ENCODE measurements around the gene SLC9A4.

The SLC9A4 gene

GRCh38 chr2:102485147-102485785, 12.2 kb downstream of the SLC9A4 start:
- Histone ChIP-seq H3K36me3 (ENCODE audit: control insufficient read depth in 1 of 2, insufficient read depth in 2 of 2, low read length in 2 of 2) (no peaks in the 10 kb centered on the region), H3K9me3 (ENCODE audit: control insufficient read depth in 1 of 2, low read length in 2 of 2) (no peaks in the 10 kb centered on the region), H3K27me3 (ENCODE audit: low read depth, low read length) (no peaks in the 10 kb centered on the region), H3K27ac (ENCODE audit: low read length) (no peak overlapping the region), H3K4me3 (ENCODE audit: low read depth in 1 of 2, low read length in 2 of 2) (no peak overlapping the region), H3K4me1 (ENCODE audit: control insufficient read depth in 1 of 2, insufficient read depth in 2 of 2, low read length in 2 of 2) (no peaks in the 10 kb centered on the region)

GRCh38 chr2:102486941-102487702, 14.1 kb downstream of the SLC9A4 start:
- H3K9me3 ChIP-seq (ENCODE audit: control insufficient read depth in 1 of 2, low read length in 2 of 2) = no peaks in the 10 kb centered on the region
- H3K4me1 ChIP-seq (ENCODE audit: control insufficient read depth in 1 of 2, insufficient read depth in 2 of 2, low read length in 2 of 2) = no peaks in the 10 kb centered on the region
- H3K36me3 ChIP-seq (ENCODE audit: control insufficient read depth in 1 of 2, insufficient read depth in 2 of 2, low read length in 2 of 2) = no peaks in the 10 kb centered on the region
- H3K4me3 ChIP-seq (ENCODE audit: low read depth in 1 of 2, low read length in 2 of 2) = no peak overlapping the region
- H3K27me3 ChIP-seq (ENCODE audit: low read depth, low read length) = no peaks in the 10 kb centered on the region
- no peak overlapping the region for H3K27ac ChIP-seq (ENCODE audit: low read length)

- Histone ChIP-seq H3K36me3 (ENCODE audit: control insufficient read depth in 1 of 2, insufficient read depth in 2 of 2, low read length in 2 of 2) (no peaks in the 10 kb centered on the region), H3K27ac (ENCODE audit: low read length) (no peak overlapping the region), H3K4me1 (ENCODE audit: control insufficient read depth in 1 of 2, insufficient read depth in 2 of 2, low read length in 2 of 2) (no peaks in the 10 kb centered on the region), H3K9me3 (ENCODE audit: control insufficient read depth in 1 of 2, low read length in 2 of 2) (no peaks in the 10 kb centered on the region), H3K4me3 (ENCODE audit: low read depth in 1 of 2, low read length in 2 of 2) (no peak overlapping the region), H3K27me3 (ENCODE audit: low read depth, low read length) (no peaks in the 10 kb centered on the region)
Observed at GRCh38 chr2:102487761-102488462, 14.9 kb downstream of the SLC9A4 start.

GRCh38 chr2:102489646-102490045, 16.6 kb downstream of the SLC9A4 start:
- Histone ChIP-seq H3K27ac (ENCODE audit: low read length) (no peak overlapping the region), H3K9me3 (ENCODE audit: control insufficient read depth in 1 of 2, low read length in 2 of 2) (no peaks in the 10 kb centered on the region), H3K4me3 (ENCODE audit: low read depth in 1 of 2, low read length in 2 of 2) (no peak overlapping the region), H3K27me3 (ENCODE audit: low read depth, low read length) (no peaks in the 10 kb centered on the region), H3K4me1 (ENCODE audit: control insufficient read depth in 1 of 2, insufficient read depth in 2 of 2, low read length in 2 of 2) (no peaks in the 10 kb centered on the region), H3K36me3 (ENCODE audit: control insufficient read depth in 1 of 2, insufficient read depth in 2 of 2, low read length in 2 of 2) (no peaks in the 10 kb centered on the region)

- no peaks in the 10 kb centered on the region for H3K9me3 ChIP-seq (ENCODE audit: control insufficient read depth in 1 of 2, low read length in 2 of 2)
- no peak overlapping the region for H3K4me3 ChIP-seq (ENCODE audit: low read depth in 1 of 2, low read length in 2 of 2)
- H3K36me3 ChIP-seq (ENCODE audit: control insufficient read depth in 1 of 2, insufficient read depth in 2 of 2, low read length in 2 of 2) = no peaks in the 10 kb centered on the region
- no peaks in the 10 kb centered on the region for H3K4me1 ChIP-seq (ENCODE audit: control insufficient read depth in 1 of 2, insufficient read depth in 2 of 2, low read length in 2 of 2)
- no peaks in the 10 kb centered on the region for H3K27me3 ChIP-seq (ENCODE audit: low read depth, low read length)
- no peak overlapping the region for H3K27ac ChIP-seq (ENCODE audit: low read length)
Observed at GRCh38 chr2:102492006-102492405, 19.0 kb downstream of the SLC9A4 start.

GRCh38 chr2:102494570-102494969, 21.5 kb downstream of the SLC9A4 start:
- no peaks in the 10 kb centered on the region for H3K4me1 ChIP-seq (ENCODE audit: control insufficient read depth in 1 of 2, insufficient read depth in 2 of 2, low read length in 2 of 2)
- H3K9me3 ChIP-seq (ENCODE audit: control insufficient read depth in 1 of 2, low read length in 2 of 2) = no peaks in the 10 kb centered on the region
- H3K36me3 ChIP-seq (ENCODE audit: control insufficient read depth in 1 of 2, insufficient read depth in 2 of 2, low read length in 2 of 2) = no peaks in the 10 kb centered on the region
- H3K4me3 ChIP-seq (ENCODE audit: low read depth in 1 of 2, low read length in 2 of 2) = no peak overlapping the region
- H3K27me3 ChIP-seq (ENCODE audit: low read depth, low read length) = no peaks in the 10 kb centered on the region
- H3K27ac ChIP-seq (ENCODE audit: low read length) = no peak overlapping the region

GRCh38 chr2:102498414-102498813, 25.4 kb downstream of the SLC9A4 start:
- no peak overlapping the region for H3K27ac ChIP-seq (ENCODE audit: low read length)
- no peaks in the 10 kb centered on the region for H3K27me3 ChIP-seq (ENCODE audit: low read depth, low read length)
- no peaks in the 10 kb centered on the region for H3K4me1 ChIP-seq (ENCODE audit: control insufficient read depth in 1 of 2, insufficient read depth in 2 of 2, low read length in 2 of 2)

GRCh38 chr2:102499558-102499957, 26.5 kb downstream of the SLC9A4 start:
- Histone ChIP-seq H3K27ac (ENCODE audit: low read length) (no peak overlapping the region), H3K4me1 (ENCODE audit: control insufficient read depth in 1 of 2, insufficient read depth in 2 of 2, low read length in 2 of 2) (no peaks in the 10 kb centered on the region), H3K4me3 (ENCODE audit: low read depth in 1 of 2, low read length in 2 of 2) (no peak overlapping the region), H3K27me3 (ENCODE audit: low read depth, low read length) (no peaks in the 10 kb centered on the region), H3K36me3 (ENCODE audit: control insufficient read depth in 1 of 2, insufficient read depth in 2 of 2, low read length in 2 of 2) (no peaks in the 10 kb centered on the region), H3K9me3 (ENCODE audit: control insufficient read depth in 1 of 2, low read length in 2 of 2) (no peaks in the 10 kb centered on the region)

More at GRCh38 chr2:102498414-102498813, 25.4 kb downstream of the SLC9A4 start:
- H3K9me3 ChIP-seq (ENCODE audit: control insufficient read depth in 1 of 2, low read length in 2 of 2) = no peaks in the 10 kb centered on the region
- no peaks in the 10 kb centered on the region for H3K36me3 ChIP-seq (ENCODE audit: control insufficient read depth in 1 of 2, insufficient read depth in 2 of 2, low read length in 2 of 2)
- H3K4me3 ChIP-seq (ENCODE audit: low read depth in 1 of 2, low read length in 2 of 2) = no peak overlapping the region

- Histone ChIP-seq H3K9me3 (ENCODE audit: control insufficient read depth in 1 of 2, low read length in 2 of 2) (no peaks in the 10 kb centered on the region), H3K27me3 (ENCODE audit: low read depth, low read length) (no peaks in the 10 kb centered on the region), H3K27ac (ENCODE audit: low read length) (no peak overlapping the region), H3K4me1 (ENCODE audit: control insufficient read depth in 1 of 2, insufficient read depth in 2 of 2, low read length in 2 of 2) (no peaks in the 10 kb centered on the region), H3K4me3 (ENCODE audit: low read depth in 1 of 2, low read length in 2 of 2) (no peak overlapping the region), H3K36me3 (ENCODE audit: control insufficient read depth in 1 of 2, insufficient read depth in 2 of 2, low read length in 2 of 2) (no peaks in the 10 kb centered on the region)
Observed at GRCh38 chr2:102502576-102502975, 29.6 kb downstream of the SLC9A4 start.

- Histone ChIP-seq H3K36me3 (ENCODE audit: control insufficient read depth in 1 of 2, insufficient read depth in 2 of 2, low read length in 2 of 2) (no peaks in the 10 kb centered on the region), H3K27ac (ENCODE audit: low read length) (no peak overlapping the region), H3K27me3 (ENCODE audit: low read depth, low read length) (no peaks in the 10 kb centered on the region), H3K4me3 (ENCODE audit: low read depth in 1 of 2, low read length in 2 of 2) (no peak overlapping the region), H3K4me1 (ENCODE audit: control insufficient read depth in 1 of 2, insufficient read depth in 2 of 2, low read length in 2 of 2) (no peaks in the 10 kb centered on the region), H3K9me3 (ENCODE audit: control insufficient read depth in 1 of 2, low read length in 2 of 2) (no peaks in the 10 kb centered on the region)
Observed at GRCh38 chr2:102504833-102505232, 31.8 kb downstream of the SLC9A4 start.

- no peak overlapping the region for H3K27ac ChIP-seq (ENCODE audit: low read length)
- H3K36me3 ChIP-seq (ENCODE audit: control insufficient read depth in 1 of 2, insufficient read depth in 2 of 2, low read length in 2 of 2) = no peaks in the 10 kb centered on the region
- H3K4me3 ChIP-seq (ENCODE audit: low read depth in 1 of 2, low read length in 2 of 2) = no peak overlapping the region
- H3K9me3 ChIP-seq (ENCODE audit: control insufficient read depth in 1 of 2, low read length in 2 of 2) = no peaks in the 10 kb centered on the region
- H3K4me1 ChIP-seq (ENCODE audit: control insufficient read depth in 1 of 2, insufficient read depth in 2 of 2, low read length in 2 of 2) = no peaks in the 10 kb centered on the region
- H3K27me3 ChIP-seq (ENCODE audit: low read depth, low read length) = no peaks in the 10 kb centered on the region
Observed at GRCh38 chr2:102505290-102505689, 32.3 kb downstream of the SLC9A4 start.
